ENCODE results near the gene COQ8B.

- no peak for TF ChIP-seq CTCF (optimal IDR thresholded peaks at IDR 0.05 in 1 of 3, IDR thresholded peaks at IDR 0.05 in 1 of 3, conservative IDR thresholded peaks at IDR 0.05 in 1 of 3; ENCODE audit: extremely low read depth in 1 of 3, insufficient read depth in 2 of 3, low read length in 3 of 3)
- no peak for TF ChIP-seq EZH2 (IDR thresholded peaks at IDR 0.05; ENCODE audit: low read length)
Observed at GRCh38 chr19:40650749-40651305, 65.9 kb downstream of the COQ8B start.

All from keratinocyte (primary cell).